ENCODE data around the gene CNTNAP2. TPM values are rescaled to one million over a fixed set of nuclear protein-coding genes. Genes with fewer than 3 reads are reported as not detected.

CNTNAP2 gene
- total and polyA plus RNA-seq, 2 of the 8 experiments (the other 6 are each of a cell fraction or from before 2014, with no cell fraction given) = 27.9 to 71.0 TPM

DNA sequence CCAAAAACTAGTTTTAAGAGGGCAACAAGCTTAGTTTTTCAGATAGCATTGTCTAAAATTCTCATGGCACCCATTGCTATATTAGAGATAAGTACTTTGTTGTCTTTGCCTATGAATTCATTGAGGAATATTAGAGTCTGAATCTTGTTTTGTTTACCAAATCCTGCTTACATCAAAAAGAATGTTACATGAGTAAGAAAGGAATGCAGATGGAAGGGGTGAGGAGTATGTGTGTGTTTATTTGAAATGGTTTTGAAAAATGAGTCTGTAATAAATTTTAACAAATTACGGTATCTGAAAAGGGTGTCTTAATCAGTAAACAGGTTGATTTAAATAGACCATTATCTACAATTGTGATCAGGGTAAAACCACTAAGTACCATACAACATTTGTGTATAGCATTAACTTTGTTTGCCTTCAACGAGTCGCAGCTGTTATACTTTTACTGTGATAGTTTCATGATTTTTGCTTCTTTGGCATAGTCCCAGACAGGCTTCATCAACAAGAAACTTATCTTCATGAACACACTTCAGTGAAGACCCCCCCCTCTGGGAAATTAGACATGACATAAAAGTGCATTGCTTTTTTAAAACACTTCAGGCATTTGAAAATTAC, 1290.0 kb downstream of the CNTNAP2 start (continued):
- no peak for TF ChIP-seq KDM1A (IDR thresholded peaks at IDR 0.05; ENCODE audit: borderline replicate concordance, low read length)
- TF ChIP-seq CTCF (IDR thresholded peaks at IDR 0.05; ENCODE audit: control extremely low read depth in 1 of 3, insufficient read depth in 1 of 3, low read depth in 1 of 3, low read length in 3 of 3) = no peak
